ENCODE measurements around the gene WNT7B. TPM values are rescaled to one million over a fixed set of nuclear protein-coding genes. Genes with fewer than 3 reads are reported as not detected.

WNT7B gene
- total RNA-seq, 1 experiment from 2014 or later: 0.33 TPM

DNA sequence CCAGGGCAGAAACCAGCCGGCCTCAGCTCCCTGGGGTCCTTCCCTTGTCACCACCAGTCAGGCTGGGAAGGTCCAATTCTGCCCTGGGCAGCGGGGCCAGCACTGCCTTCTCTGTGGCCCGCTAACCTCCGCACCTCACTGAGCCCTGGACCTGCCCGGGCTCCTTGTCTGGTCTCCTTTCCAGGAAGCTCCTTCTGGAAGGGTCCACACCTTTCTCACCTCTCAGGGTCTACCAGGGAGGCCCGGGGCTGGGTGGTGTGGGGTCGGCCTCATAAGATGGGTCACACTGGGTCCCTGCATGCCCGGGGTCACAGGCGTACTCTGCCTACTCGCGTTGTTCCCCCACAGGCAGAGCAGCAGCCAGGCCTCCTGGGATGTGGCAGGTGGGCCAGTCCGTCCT lies 69.0 kb downstream of the WNT7B start (continued):
- TF ChIP-seq RORB (CRISPR knock-in tag; IDR thresholded peaks at IDR 0.05) (no peak), NFE2L1 (CRISPR knock-in tag; IDR thresholded peaks at IDR 0.05) (no peak), ZNF671 (CRISPR knock-in tag; IDR thresholded peaks at IDR 0.05) (no peak), CREM (CRISPR knock-in tag; IDR thresholded peaks at IDR 0.05) (no peak), JUN (CRISPR knock-in tag; IDR thresholded peaks at IDR 0.05) (no peak), ZNF396 (CRISPR knock-in tag; IDR thresholded peaks at IDR 0.05; ENCODE audit: borderline replicate concordance) (no peak), SMAD4 (CRISPR knock-in tag; IDR thresholded peaks at IDR 0.05) (no peak), ZNF416 (CRISPR knock-in tag; IDR thresholded peaks at IDR 0.05) (no peak), ZNF138 (CRISPR knock-in tag; conservative IDR thresholded peaks at IDR 0.05) (no peak), NFATC4 (CRISPR knock-in tag; IDR thresholded peaks at IDR 0.05) (no peak), FOXJ3 (CRISPR knock-in tag; IDR thresholded peaks at IDR 0.05; ENCODE audit: borderline replicate concordance) (no peak), SMAD3 (CRISPR knock-in tag; IDR thresholded peaks at IDR 0.05; ENCODE audit: borderline replicate concordance) (no peak), GTF2I (CRISPR knock-in tag; conservative IDR thresholded peaks at IDR 0.05) (no peak)
- TF ChIP-seq, protein P1, sequence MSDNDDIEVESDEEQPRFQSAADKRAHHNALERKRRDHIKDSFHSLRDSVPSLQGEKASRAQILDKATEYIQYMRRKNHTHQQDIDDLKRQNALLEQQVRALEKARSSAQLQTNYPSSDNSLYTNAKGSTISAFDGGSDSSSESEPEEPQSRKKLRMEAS (CRISPR knock-in tag; IDR thresholded peaks at IDR 0.05): no peak
- TF ChIP-seq, protein P2, sequence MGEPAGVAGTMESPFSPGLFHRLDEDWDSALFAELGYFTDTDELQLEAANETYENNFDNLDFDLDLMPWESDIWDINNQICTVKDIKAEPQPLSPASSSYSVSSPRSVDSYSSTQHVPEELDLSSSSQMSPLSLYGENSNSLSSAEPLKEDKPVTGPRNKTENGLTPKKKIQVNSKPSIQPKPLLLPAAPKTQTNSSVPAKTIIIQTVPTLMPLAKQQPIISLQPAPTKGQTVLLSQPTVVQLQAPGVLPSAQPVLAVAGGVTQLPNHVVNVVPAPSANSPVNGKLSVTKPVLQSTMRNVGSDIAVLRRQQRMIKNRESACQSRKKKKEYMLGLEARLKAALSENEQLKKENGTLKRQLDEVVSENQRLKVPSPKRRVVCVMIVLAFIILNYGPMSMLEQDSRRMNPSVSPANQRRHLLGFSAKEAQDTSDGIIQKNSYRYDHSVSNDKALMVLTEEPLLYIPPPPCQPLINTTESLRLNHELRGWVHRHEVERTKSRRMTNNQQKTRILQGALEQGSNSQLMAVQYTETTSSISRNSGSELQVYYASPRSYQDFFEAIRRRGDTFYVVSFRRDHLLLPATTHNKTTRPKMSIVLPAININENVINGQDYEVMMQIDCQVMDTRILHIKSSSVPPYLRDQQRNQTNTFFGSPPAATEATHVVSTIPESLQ (CRISPR knock-in tag; IDR thresholded peaks at IDR 0.05): no peak
- TF ChIP-seq, protein P3, sequence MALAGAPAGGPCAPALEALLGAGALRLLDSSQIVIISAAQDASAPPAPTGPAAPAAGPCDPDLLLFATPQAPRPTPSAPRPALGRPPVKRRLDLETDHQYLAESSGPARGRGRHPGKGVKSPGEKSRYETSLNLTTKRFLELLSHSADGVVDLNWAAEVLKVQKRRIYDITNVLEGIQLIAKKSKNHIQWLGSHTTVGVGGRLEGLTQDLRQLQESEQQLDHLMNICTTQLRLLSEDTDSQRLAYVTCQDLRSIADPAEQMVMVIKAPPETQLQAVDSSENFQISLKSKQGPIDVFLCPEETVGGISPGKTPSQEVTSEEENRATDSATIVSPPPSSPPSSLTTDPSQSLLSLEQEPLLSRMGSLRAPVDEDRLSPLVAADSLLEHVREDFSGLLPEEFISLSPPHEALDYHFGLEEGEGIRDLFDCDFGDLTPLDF (CRISPR knock-in tag; IDR thresholded peaks at IDR 0.05): no peak

DNA sequence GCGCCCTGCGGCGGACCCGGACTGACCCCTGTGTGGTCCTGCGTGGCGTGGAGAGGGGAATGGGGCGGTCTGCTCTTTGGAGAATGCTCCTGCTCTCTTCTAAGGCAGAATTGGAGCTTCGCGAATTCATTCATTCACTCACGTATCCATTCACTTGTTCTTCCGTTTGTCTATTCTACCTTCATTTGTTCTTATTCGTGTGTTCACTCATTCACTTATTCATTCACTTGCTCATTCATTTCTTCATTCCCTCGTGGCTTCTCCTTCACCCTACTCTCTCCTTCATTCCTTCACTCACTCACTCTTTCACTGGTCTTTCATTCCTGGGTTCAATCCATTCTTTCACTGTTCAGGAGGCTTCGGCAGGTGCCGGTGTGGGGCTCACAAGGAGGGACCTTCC lies 69.6 kb downstream of the WNT7B start:
- H3K4me1 Mint-ChIP-seq: no peaks in the 10 kb centered on the region
- H3K36me3 Mint-ChIP-seq: no peaks in the 10 kb centered on the region
- no peak overlapping the region for H3K27ac Mint-ChIP-seq
- ATAC-seq (no peak), DNase-seq (ENCODE audit: low spot score) (no peak)
- CTCF ChIA-PET: interaction anchor here (1.3 kb wide), 1 partner anchor 44 kb away, joined by 3 read pairs; no protein-coding TSS in a partner anchor
- POLR2A ChIA-PET: no interaction called here
- H3K27me3 Mint-ChIP-seq (ENCODE audit: low read depth): no peaks in the 10 kb centered on the region
- no peak overlapping the region for H3K4me3 Mint-ChIP-seq
- no peaks in the 10 kb centered on the region for H3K9me3 Mint-ChIP-seq
- TF ChIP-seq CREM (CRISPR knock-in tag; IDR thresholded peaks at IDR 0.05) (no peak), HMGA2 (CRISPR knock-in tag; IDR thresholded peaks at IDR 0.05) (no peak), GTF2I (CRISPR knock-in tag; conservative IDR thresholded peaks at IDR 0.05) (no peak), ZBTB21 (CRISPR knock-in tag; IDR thresholded peaks at IDR 0.05; ENCODE audit: borderline replicate concordance) (no peak), IRF2 (CRISPR knock-in tag; IDR thresholded peaks at IDR 0.05; ENCODE audit: borderline replicate concordance, low read depth) (no peak), ZNF219 (CRISPR knock-in tag; IDR thresholded peaks at IDR 0.05; ENCODE audit: borderline replicate concordance) (no peak), ZNF396 (CRISPR knock-in tag; IDR thresholded peaks at IDR 0.05; ENCODE audit: borderline replicate concordance) (no peak), ZNF263 (CRISPR knock-in tag; IDR thresholded peaks at IDR 0.05; ENCODE audit: low read depth) (no peak), NR3C1 (CRISPR knock-in tag; conservative IDR thresholded peaks at IDR 0.05; ENCODE audit: low read depth) (no peak), KAT7 (CRISPR knock-in tag; IDR thresholded peaks at IDR 0.05; ENCODE audit: borderline replicate concordance) (no peak), GABPB1 (CRISPR knock-in tag; IDR thresholded peaks at IDR 0.05) (no peak)
- TF ChIP-seq, protein P2 (CRISPR knock-in tag; IDR thresholded peaks at IDR 0.05): no peak
- TF ChIP-seq, protein P4, sequence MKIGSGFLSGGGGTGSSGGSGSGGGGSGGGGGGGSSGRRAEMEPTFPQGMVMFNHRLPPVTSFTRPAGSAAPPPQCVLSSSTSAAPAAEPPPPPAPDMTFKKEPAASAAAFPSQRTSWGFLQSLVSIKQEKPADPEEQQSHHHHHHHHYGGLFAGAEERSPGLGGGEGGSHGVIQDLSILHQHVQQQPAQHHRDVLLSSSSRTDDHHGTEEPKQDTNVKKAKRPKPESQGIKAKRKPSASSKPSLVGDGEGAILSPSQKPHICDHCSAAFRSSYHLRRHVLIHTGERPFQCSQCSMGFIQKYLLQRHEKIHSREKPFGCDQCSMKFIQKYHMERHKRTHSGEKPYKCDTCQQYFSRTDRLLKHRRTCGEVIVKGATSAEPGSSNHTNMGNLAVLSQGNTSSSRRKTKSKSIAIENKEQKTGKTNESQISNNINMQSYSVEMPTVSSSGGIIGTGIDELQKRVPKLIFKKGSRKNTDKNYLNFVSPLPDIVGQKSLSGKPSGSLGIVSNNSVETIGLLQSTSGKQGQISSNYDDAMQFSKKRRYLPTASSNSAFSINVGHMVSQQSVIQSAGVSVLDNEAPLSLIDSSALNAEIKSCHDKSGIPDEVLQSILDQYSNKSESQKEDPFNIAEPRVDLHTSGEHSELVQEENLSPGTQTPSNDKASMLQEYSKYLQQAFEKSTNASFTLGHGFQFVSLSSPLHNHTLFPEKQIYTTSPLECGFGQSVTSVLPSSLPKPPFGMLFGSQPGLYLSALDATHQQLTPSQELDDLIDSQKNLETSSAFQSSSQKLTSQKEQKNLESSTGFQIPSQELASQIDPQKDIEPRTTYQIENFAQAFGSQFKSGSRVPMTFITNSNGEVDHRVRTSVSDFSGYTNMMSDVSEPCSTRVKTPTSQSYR (CRISPR knock-in tag; IDR thresholded peaks at IDR 0.05): no peak
- TF ChIP-seq, protein P5, sequence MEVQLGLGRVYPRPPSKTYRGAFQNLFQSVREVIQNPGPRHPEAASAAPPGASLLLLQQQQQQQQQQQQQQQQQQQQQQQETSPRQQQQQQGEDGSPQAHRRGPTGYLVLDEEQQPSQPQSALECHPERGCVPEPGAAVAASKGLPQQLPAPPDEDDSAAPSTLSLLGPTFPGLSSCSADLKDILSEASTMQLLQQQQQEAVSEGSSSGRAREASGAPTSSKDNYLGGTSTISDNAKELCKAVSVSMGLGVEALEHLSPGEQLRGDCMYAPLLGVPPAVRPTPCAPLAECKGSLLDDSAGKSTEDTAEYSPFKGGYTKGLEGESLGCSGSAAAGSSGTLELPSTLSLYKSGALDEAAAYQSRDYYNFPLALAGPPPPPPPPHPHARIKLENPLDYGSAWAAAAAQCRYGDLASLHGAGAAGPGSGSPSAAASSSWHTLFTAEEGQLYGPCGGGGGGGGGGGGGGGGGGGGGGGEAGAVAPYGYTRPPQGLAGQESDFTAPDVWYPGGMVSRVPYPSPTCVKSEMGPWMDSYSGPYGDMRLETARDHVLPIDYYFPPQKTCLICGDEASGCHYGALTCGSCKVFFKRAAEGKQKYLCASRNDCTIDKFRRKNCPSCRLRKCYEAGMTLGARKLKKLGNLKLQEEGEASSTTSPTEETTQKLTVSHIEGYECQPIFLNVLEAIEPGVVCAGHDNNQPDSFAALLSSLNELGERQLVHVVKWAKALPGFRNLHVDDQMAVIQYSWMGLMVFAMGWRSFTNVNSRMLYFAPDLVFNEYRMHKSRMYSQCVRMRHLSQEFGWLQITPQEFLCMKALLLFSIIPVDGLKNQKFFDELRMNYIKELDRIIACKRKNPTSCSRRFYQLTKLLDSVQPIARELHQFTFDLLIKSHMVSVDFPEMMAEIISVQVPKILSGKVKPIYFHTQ (CRISPR knock-in tag; IDR thresholded peaks at IDR 0.05): no peak
